Neuronal stem cell (in vitro differentiated cells): ENCODE results near the gene B4GALT5.

Experiments
- DNase-seq: peaks from one replicate; pipeline ENCODE4 v3.0.0-alpha.2; 2013; ENCODE audit warnings: low spot score
- H2AFZ ChIP-seq: one replicate; pipeline ENCODE4 v1.6.1; 2013; ENCODE audit warnings: mild to moderate bottlenecking, low read length, inconsistent platforms
- H2AK5ac ChIP-seq: 2 replicates; pipeline ENCODE4 v1.6.1; 2013; ENCODE audit warnings: low read depth, mild to moderate bottlenecking, inconsistent platforms, low read length, moderate library complexity, mixed read lengths
- H2BK120ac ChIP-seq: 2 replicates; pipeline ENCODE4 v1.6.1; 2013; ENCODE audit warnings: low read depth, mild to moderate bottlenecking, inconsistent platforms, low read length, moderate library complexity, mixed read lengths
- H2BK12ac ChIP-seq: one replicate; pipeline ENCODE4 v1.6.1; 2013; ENCODE audit warnings: low read length, inconsistent platforms
- H2BK15ac ChIP-seq: 2 replicates; pipeline ENCODE4 v1.6.1; 2013; ENCODE audit warnings: mild to moderate bottlenecking, low read length, inconsistent platforms, mixed read lengths
- H2BK5ac ChIP-seq: one replicate; pipeline ENCODE4 v1.6.1; 2013; ENCODE audit warnings: inconsistent platforms, mild to moderate bottlenecking, low read length, moderate library complexity
- H3K14ac ChIP-seq: one replicate; pipeline ENCODE4 v1.6.1; 2013; ENCODE audit warnings: low read length, inconsistent platforms
- H3K18ac ChIP-seq: 2 replicates; pipeline ENCODE4 v1.6.1; 2013; ENCODE audit warnings: low read length, inconsistent platforms
- H3K23ac ChIP-seq: 2 replicates; pipeline ENCODE4 v1.6.1; 2013; ENCODE audit warnings: low read depth, mild to moderate bottlenecking, mixed read lengths, low read length, inconsistent platforms; ENCODE audit not compliant: poor library complexity
- H3K27ac ChIP-seq: replicated peaks from 3 replicates; pipeline ENCODE4 v1.5.1; 2013; ENCODE audit warnings: low read length, inconsistent platforms
- H3K27me3 ChIP-seq, 3 experiments: 2 replicates each; pipeline ENCODE4 v1.6.1; 2013; ENCODE audit warnings: low read length in 3 of 3, mild to moderate bottlenecking in 2 of 3, inconsistent platforms in 1 of 3, low read depth in 1 of 3, mixed read lengths in 1 of 3, moderate library complexity in 1 of 3; ENCODE audit not compliant: control insufficient read depth in 3 of 3, insufficient read depth in 3 of 3
- H3K36me3 ChIP-seq, 2 donors: replicated peaks in 1 of 2; 2 replicates each; pipeline ENCODE4 v1.6.1; 2013; ENCODE audit warnings: low read length in 2 of 2; ENCODE audit not compliant: control insufficient read depth in 2 of 2, insufficient read depth in 2 of 2
- H3K4ac ChIP-seq: 2 replicates; pipeline ENCODE4 v1.6.1; 2013; ENCODE audit warnings: inconsistent platforms, mild to moderate bottlenecking, low read length, moderate library complexity
- H3K4me1 ChIP-seq, 2 donors: 1 replicate in 1 of 2; 2 replicates in 1 of 2; pipeline ENCODE4 v1.6.1; 2013; ENCODE audit warnings: low read length in 2 of 2, low read depth in 1 of 2; ENCODE audit not compliant: control insufficient read depth in 2 of 2, insufficient read depth in 1 of 2
- H3K4me2 ChIP-seq: one replicate; pipeline ENCODE4 v1.6.1; 2013; ENCODE audit warnings: mild to moderate bottlenecking, low read length, inconsistent platforms; ENCODE audit not compliant: insufficient read depth, poor library complexity, severe bottlenecking
- H3K4me3 ChIP-seq, 2 donors: 2 replicates each; pipeline ENCODE4 v1.5.1; 2013; ENCODE audit warnings: low read length in 2 of 2, mild to moderate bottlenecking in 2 of 2, inconsistent platforms in 1 of 2, moderate library complexity in 1 of 2
- H3K79me1 ChIP-seq: one replicate; pipeline ENCODE4 v1.6.1; 2013; ENCODE audit warnings: low read depth, mild to moderate bottlenecking, inconsistent platforms, low read length, moderate library complexity
- H3K9ac ChIP-seq: one replicate; pipeline ENCODE4 v1.6.1; 2013; ENCODE audit warnings: mild to moderate bottlenecking, low read depth, low read length, inconsistent platforms; ENCODE audit not compliant: poor library complexity
- H3K9me3 ChIP-seq, 2 donors: replicated peaks in 1 of 2; 2 replicates each; pipeline versions ENCODE3 to v1.6.1; 2013; ENCODE audit warnings: low read length in 2 of 2, mild to moderate bottlenecking in 2 of 2, inconsistent platforms in 1 of 2, low read depth in 1 of 2, mixed read lengths in 1 of 2, moderate library complexity in 1 of 2; ENCODE audit not compliant: control insufficient read depth in 2 of 2, insufficient read depth in 1 of 2
- H4K8ac ChIP-seq: one replicate; pipeline ENCODE4 v1.6.1; 2013; ENCODE audit warnings: low read depth, mild to moderate bottlenecking, inconsistent platforms, low read length, moderate library complexity
- H4K91ac ChIP-seq: one replicate; pipeline ENCODE4 v1.6.1; 2013; ENCODE audit warnings: low read length, low read depth, mild to moderate bottlenecking, inconsistent platforms; ENCODE audit not compliant: poor library complexity
- WGBS, 2 donors: extraction: QIAGEN DNeasy Blood & Tissue Kit; methylation state at CpG; one replicate each; pipeline ENCODE4 v1.1.7; 2013; ENCODE audit warnings: missing lambda C conversion rate in 2 of 2, mixed read lengths in 1 of 2; ENCODE audit not compliant: insufficient read length in 2 of 2, insufficient replicate concordance in 1 of 2; ENCODE audit errors: extremely low coverage in 2 of 2; 5-methylcytosine and 5-hydroxymethylcytosine counted together

The B4GALT5 gene

DNA sequence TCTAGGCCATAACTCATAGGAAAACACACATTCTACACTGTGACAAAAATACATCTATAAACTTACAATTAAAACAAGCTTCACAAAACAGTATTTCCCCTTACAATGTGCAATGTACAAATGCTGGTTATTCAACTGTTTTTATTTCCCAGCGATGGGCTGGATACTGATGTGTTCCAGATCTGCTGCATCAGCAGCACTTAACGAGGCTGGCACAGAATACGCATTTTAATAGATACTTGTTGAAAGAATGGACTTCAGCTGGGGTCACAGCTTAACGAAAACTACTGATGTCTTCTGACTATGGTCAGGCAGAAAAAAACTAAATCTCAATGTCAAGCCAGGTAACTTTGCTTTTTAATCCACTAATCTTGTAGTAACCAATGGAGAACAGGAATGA is 70.9 kb downstream of the B4GALT5 start:
- Histone ChIP-seq H3K4me1 (peaks cover 0 to 3% of the 10 kb centered on the region in 2 donors), H2AK5ac (no peak overlapping the region), H3K9me3 (no peaks in the 10 kb centered on the region), H4K8ac (no peak overlapping the region), H3K79me1 (no peaks in the 10 kb centered on the region), H2BK120ac (no peak overlapping the region), H3K4me3 (no peak overlapping the region), H3K27ac (no peak overlapping the region), H3K23ac (no peak overlapping the region), H3K9ac (no peak overlapping the region), H2AFZ (no peak overlapping the region), H2BK15ac (no peak overlapping the region), H2BK5ac (no peak overlapping the region), H2BK12ac (no peak overlapping the region), H3K18ac (no peak overlapping the region), H3K27me3 (no peaks in the 10 kb centered on the region), H3K14ac (no peak overlapping the region), H3K4me2 (no peak overlapping the region), H4K91ac (no peak overlapping the region), H3K36me3 (peaks cover 19 to 97% of the 10 kb centered on the region in 2 donors), H3K4ac (no peak overlapping the region)
- no CpG with 5 or more reads among the region's 4 CpGs for WGBS, 2 donors
- DNase-seq = no peak

DNA sequence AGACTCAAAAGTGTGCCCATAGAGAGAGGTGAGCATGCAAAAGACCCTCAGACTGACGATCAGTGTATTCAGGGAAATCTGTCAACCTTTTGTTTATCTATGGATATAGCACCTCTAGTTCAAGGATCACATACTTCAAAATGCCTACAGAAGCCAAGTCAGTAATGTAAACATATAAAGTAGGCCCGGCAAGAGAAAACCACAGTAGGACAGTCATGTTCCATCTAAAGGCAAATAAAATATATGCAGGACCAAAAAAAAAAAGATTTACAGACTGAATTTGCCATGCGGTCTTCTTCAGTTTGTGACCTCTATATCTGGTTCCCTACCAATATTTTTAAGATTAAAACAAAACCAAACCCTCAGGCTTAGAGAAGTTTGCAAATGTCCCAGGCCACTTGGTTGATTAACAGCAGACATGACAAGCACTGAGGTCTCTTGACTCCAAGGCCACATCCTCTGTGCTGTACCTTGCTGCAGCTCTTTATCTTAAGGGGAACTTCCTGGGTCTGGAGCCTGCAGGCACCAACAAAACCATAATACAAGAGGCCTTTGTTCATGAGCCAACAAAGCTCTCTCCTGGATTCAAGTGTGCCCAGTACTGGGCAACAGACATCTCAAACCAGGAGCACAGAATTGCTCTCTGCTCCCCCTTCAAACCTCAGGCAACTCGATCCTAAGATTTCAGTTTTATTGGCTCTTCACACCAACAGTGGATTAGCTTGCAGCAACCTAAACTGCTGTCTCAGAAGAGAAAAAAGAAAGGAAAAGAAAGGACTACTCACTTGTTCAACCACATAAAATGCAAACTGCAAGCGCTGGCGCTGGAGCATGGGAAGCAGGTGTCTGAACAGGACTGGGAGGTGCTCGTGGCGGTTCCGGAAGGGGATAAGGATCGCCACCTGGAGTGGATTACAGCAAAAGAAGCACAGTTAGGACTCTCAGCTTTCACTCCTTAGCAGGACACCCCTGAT is 71.7 kb downstream of the B4GALT5 start:
- H3K9ac ChIP-seq = no peak overlapping the region
- no CpG with 5 or more reads among the region's 10 CpGs for WGBS, 2 donors

DNA sequence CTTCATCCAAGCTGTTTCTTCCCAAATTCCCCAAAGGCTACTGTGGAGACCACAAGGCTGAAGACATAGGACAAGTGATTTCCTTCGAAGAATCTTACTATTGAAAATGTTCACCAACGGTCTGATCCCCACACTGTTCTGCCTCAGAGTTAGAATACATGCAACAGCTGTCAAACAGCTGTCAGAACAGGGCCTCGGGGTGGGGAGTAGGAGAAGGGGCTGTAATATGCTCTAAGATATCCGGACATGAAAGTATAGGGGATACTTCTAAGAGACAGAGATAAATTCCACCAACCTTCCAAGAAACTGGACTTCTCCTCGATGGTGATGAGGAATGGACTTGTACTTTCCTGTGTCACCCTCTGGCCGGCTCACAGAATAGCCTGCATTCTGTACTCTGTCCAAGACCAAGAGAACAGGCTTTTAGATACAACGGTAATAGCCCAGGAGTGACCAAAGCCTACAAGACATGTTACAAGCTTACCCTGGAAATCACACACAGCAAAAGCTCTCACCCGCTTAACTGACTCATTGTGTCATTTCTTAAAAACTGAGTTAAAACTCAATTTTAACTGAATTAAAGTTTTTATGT is 76.5 kb downstream of the B4GALT5 start:
- H3K4me1 ChIP-seq = peaks cover 15 to 24% of the 10 kb centered on the region in 2 donors
- H3K36me3 ChIP-seq = peaks cover 24 to 95% of the 10 kb centered on the region in 2 donors

More for the DNA sequence above, 71.7 kb downstream of the B4GALT5 start:
- Histone ChIP-seq H3K4ac (no peak overlapping the region), H3K9me3 (no peaks in the 10 kb centered on the region), H4K8ac (no peak overlapping the region), H3K27me3 (no peaks in the 10 kb centered on the region), H3K14ac (no peak overlapping the region), H2AFZ (no peak overlapping the region), H3K4me1 (peaks cover 0 to 3% of the 10 kb centered on the region in 2 donors), H2BK15ac (no peak overlapping the region), H3K4me3 (no peak overlapping the region), H2BK12ac (no peak overlapping the region), H3K4me2 (no peak overlapping the region), H3K23ac (no peak overlapping the region), H3K79me1 (no peaks in the 10 kb centered on the region), H3K18ac (no peak overlapping the region), H4K91ac (no peak overlapping the region), H3K36me3 (peaks cover 23 to 96% of the 10 kb centered on the region in 2 donors), H2AK5ac (no peak overlapping the region), H2BK120ac (no peak overlapping the region), H2BK5ac (no peak overlapping the region), H3K27ac (peak overlapping the region; percentile 2)
- DNase-seq = no peak

DNA sequence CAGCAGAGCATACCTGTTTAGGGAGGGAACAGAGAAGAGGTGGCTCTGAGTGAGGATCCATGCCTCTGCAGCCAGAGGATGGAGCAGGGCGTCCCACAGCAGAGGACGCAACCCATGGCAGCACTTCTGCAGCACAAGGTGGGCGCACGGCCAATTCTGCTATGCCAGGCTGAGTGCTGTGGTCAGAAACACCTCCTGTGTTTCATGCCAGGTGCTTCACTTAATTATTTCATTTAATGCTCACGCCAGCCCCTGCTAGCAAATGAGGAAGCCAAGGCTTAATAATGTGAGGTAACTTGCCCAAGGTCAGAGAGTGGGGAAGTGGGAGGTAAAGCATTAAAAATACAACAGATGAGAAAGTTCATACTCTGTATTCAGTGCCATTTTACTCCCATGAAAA is 77.2 kb downstream of the B4GALT5 start:
- Histone ChIP-seq H2AK5ac (no peak overlapping the region), H3K79me1 (no peaks in the 10 kb centered on the region), H2BK5ac (no peak overlapping the region), H3K9ac (no peak overlapping the region), H3K4ac (no peak overlapping the region), H3K27ac (no peak overlapping the region), H2BK120ac (no peak overlapping the region), H3K14ac (no peak overlapping the region), H4K91ac (no peak overlapping the region), H3K36me3 (peaks cover 24 to 89% of the 10 kb centered on the region in 2 donors), H3K18ac (no peak overlapping the region), H3K23ac (no peak overlapping the region), H3K27me3 (no peaks in the 10 kb centered on the region), H3K4me1 (peaks cover 22 to 24% of the 10 kb centered on the region in 2 donors), H2AFZ (no peak overlapping the region), H4K8ac (no peak overlapping the region), H3K9me3 (no peaks in the 10 kb centered on the region), H2BK15ac (no peak overlapping the region), H3K4me2 (no peak overlapping the region), H2BK12ac (no peak overlapping the region), H3K4me3 (no peak overlapping the region)
- no peak for DNase-seq
- WGBS, 2 donors = no CpG with 5 or more reads among the region's 5 CpGs

More for the DNA sequence above, 76.5 kb downstream of the B4GALT5 start:
- Histone ChIP-seq H3K9me3 (no peaks in the 10 kb centered on the region), H4K91ac (no peak overlapping the region), H4K8ac (no peak overlapping the region), H3K18ac (no peak overlapping the region), H3K27me3 (no peaks in the 10 kb centered on the region), H3K79me1 (no peaks in the 10 kb centered on the region), H3K27ac (no peak overlapping the region), H2BK12ac (no peak overlapping the region), H3K4me3 (no peak overlapping the region), H3K14ac (no peak overlapping the region), H3K9ac (no peak overlapping the region), H3K4me2 (no peak overlapping the region), H3K23ac (no peak overlapping the region), H2BK120ac (no peak overlapping the region), H3K4ac (no peak overlapping the region), H2BK15ac (no peak overlapping the region), H2AFZ (no peak overlapping the region), H2BK5ac (no peak overlapping the region), H2AK5ac (no peak overlapping the region)
- no peak for DNase-seq
- no CpG with 5 or more reads among the region's 8 CpGs for WGBS, 2 donors
